ENCODE results near the gene TMEM117.
A peak's percentile ranks its signal among the peaks of the same experiment; 100 is the strongest.

Gene TMEM117

GRCh38 chr12:43937947-43938346 is 102.1 kb downstream of the TMEM117 start:
- peak; percentile 56; the same call in 2 of the 3 replicates for ATAC-seq (ENCODE audit: low read depth)
- H3K4me1 ChIP-seq (ENCODE audit: insufficient read depth, poor library complexity, severe bottlenecking), result no peaks in the 10 kb centered on the region
- no peak for DNase-seq (ENCODE audit: low spot score)
- no peaks in the 10 kb centered on the region for H3K9me3 ChIP-seq (ENCODE audit: severe bottlenecking)
- TF ChIP-seq CTCF (IDR thresholded peaks at IDR 0.05; ENCODE audit: poor library complexity, severe bottlenecking), result no peak
- no peak overlapping the region for H3K4me3 ChIP-seq (ENCODE audit: severe bottlenecking)
- no peaks in the 10 kb centered on the region for H3K36me3 ChIP-seq (ENCODE audit: low read depth)
- no peaks in the 10 kb centered on the region for H3K27me3 ChIP-seq (ENCODE audit: insufficient read depth, poor library complexity, severe bottlenecking)
- no peak overlapping the region for H3K27ac ChIP-seq (ENCODE audit: poor library complexity, severe bottlenecking)

- H3K27ac ChIP-seq (ENCODE audit: poor library complexity, severe bottlenecking), result no peak overlapping the region
- no peaks in the 10 kb centered on the region for H3K4me1 ChIP-seq (ENCODE audit: insufficient read depth, poor library complexity, severe bottlenecking)
- no peaks in the 10 kb centered on the region for H3K27me3 ChIP-seq (ENCODE audit: insufficient read depth, poor library complexity, severe bottlenecking)
- no peak for ATAC-seq (ENCODE audit: low read depth)
- H3K36me3 ChIP-seq (ENCODE audit: low read depth), result no peaks in the 10 kb centered on the region
- no peak for DNase-seq (ENCODE audit: low spot score)
- no peak for TF ChIP-seq CTCF (IDR thresholded peaks at IDR 0.05; ENCODE audit: poor library complexity, severe bottlenecking)
- no peak overlapping the region for H3K4me3 ChIP-seq (ENCODE audit: severe bottlenecking)
- H3K9me3 ChIP-seq (ENCODE audit: severe bottlenecking), result no peaks in the 10 kb centered on the region
These were observed 106.5 kb downstream of the TMEM117 start for GRCh38 chr12:43942379-43942778.

GRCh38 chr12:43945983-43946382 is 110.1 kb downstream of the TMEM117 start:
- ATAC-seq (ENCODE audit: low read depth) (no peak), DNase-seq (ENCODE audit: low spot score) (no peak)

GRCh38 chr12:43951286-43951685 is 115.4 kb downstream of the TMEM117 start:
- Histone ChIP-seq H3K4me3 (ENCODE audit: severe bottlenecking) (no peak overlapping the region), H3K27me3 (ENCODE audit: insufficient read depth, poor library complexity, severe bottlenecking) (no peaks in the 10 kb centered on the region), H3K9me3 (ENCODE audit: severe bottlenecking) (no peaks in the 10 kb centered on the region), H3K4me1 (ENCODE audit: insufficient read depth, poor library complexity, severe bottlenecking) (no peaks in the 10 kb centered on the region), H3K36me3 (ENCODE audit: low read depth) (no peaks in the 10 kb centered on the region), H3K27ac (ENCODE audit: poor library complexity, severe bottlenecking) (no peak overlapping the region)
- ATAC-seq (ENCODE audit: low read depth), result no peak
- TF ChIP-seq CTCF (IDR thresholded peaks at IDR 0.05; ENCODE audit: poor library complexity, severe bottlenecking), result no peak
- DNase-seq (ENCODE audit: low spot score), result no peak

More at GRCh38 chr12:43945983-43946382, 110.1 kb downstream of the TMEM117 start:
- H3K4me1 ChIP-seq (ENCODE audit: insufficient read depth, poor library complexity, severe bottlenecking), result no peaks in the 10 kb centered on the region
- H3K4me3 ChIP-seq (ENCODE audit: severe bottlenecking), result no peak overlapping the region
- no peak for TF ChIP-seq CTCF (IDR thresholded peaks at IDR 0.05; ENCODE audit: poor library complexity, severe bottlenecking)
- H3K36me3 ChIP-seq (ENCODE audit: low read depth), result no peaks in the 10 kb centered on the region
- H3K9me3 ChIP-seq (ENCODE audit: severe bottlenecking), result no peaks in the 10 kb centered on the region
- H3K27me3 ChIP-seq (ENCODE audit: insufficient read depth, poor library complexity, severe bottlenecking), result no peaks in the 10 kb centered on the region
- no peak overlapping the region for H3K27ac ChIP-seq (ENCODE audit: poor library complexity, severe bottlenecking)

GRCh38 chr12:43957732-43958372 is 122.0 kb downstream of the TMEM117 start:
- H3K27me3 ChIP-seq (ENCODE audit: insufficient read depth, poor library complexity, severe bottlenecking), result no peaks in the 10 kb centered on the region
- H3K4me1 ChIP-seq (ENCODE audit: insufficient read depth, poor library complexity, severe bottlenecking), result no peaks in the 10 kb centered on the region
- DNase-seq (ENCODE audit: low spot score) (no peak), ATAC-seq (ENCODE audit: low read depth) (peak; percentile 73)
- H3K27ac ChIP-seq (ENCODE audit: poor library complexity, severe bottlenecking), result no peak overlapping the region
- H3K4me3 ChIP-seq (ENCODE audit: severe bottlenecking), result no peak overlapping the region
- TF ChIP-seq CTCF (IDR thresholded peaks at IDR 0.05; ENCODE audit: poor library complexity, severe bottlenecking), result peak; percentile 71
- no peaks in the 10 kb centered on the region for H3K9me3 ChIP-seq (ENCODE audit: severe bottlenecking)
- no peaks in the 10 kb centered on the region for H3K36me3 ChIP-seq (ENCODE audit: low read depth)
